SIG-M5 treated with dmso at 0.1 percent for 504 hours (cell line): Measurements from ENCODE around the gene TM4SF18.

Experiments used
- DNase-seq: peaks from one replicate; lab custom pipeline; 2025; ENCODE audit not compliant: unreplicated experiment; lab: John Stamatoyannopoulos, UW

The TM4SF18 gene

GRCh38 chr3:149331396-149331795 lies 2.0 kb downstream of the TM4SF18 start:
- no peak for DNase-seq

GRCh38 chr3:149330609-149331331 lies 2.7 kb downstream of the TM4SF18 start:
- DNase-seq: no peak

- no peak for DNase-seq
These were observed 6.3 kb downstream of the TM4SF18 start for GRCh38 chr3:149327156-149327555.

- DNase-seq: no peak
These were observed 7.9 kb downstream of the TM4SF18 start for GRCh38 chr3:149325581-149325980.

GRCh38 chr3:149324332-149324731 lies 9.1 kb downstream of the TM4SF18 start:
- no peak for DNase-seq

GRCh38 chr3:149321640-149322039 lies 11.8 kb downstream of the TM4SF18 start:
- no peak for DNase-seq

GRCh38 chr3:149321136-149321535 lies 12.3 kb downstream of the TM4SF18 start:
- no peak for DNase-seq

GRCh38 chr3:149319750-149320149 lies 13.7 kb downstream of the TM4SF18 start:
- DNase-seq: no peak

GRCh38 chr3:149317072-149317471 lies 16.4 kb downstream of the TM4SF18 start:
- no peak for DNase-seq

GRCh38 chr3:149316437-149316836 lies 17.0 kb downstream of the TM4SF18 start:
- DNase-seq: no peak

GRCh38 chr3:149315694-149316093 lies 17.7 kb downstream of the TM4SF18 start:
- no peak for DNase-seq

GRCh38 chr3:149314807-149315578 lies 18.4 kb downstream of the TM4SF18 start:
- no peak for DNase-seq

GRCh38 chr3:149313542-149313941 lies 19.9 kb downstream of the TM4SF18 start:
- no peak for DNase-seq

- no peak for DNase-seq
These were observed 22.5 kb downstream of the TM4SF18 start for GRCh38 chr3:149310796-149311534.

GRCh38 chr3:149307435-149307783 lies 26.0 kb downstream of the TM4SF18 start:
- no peak for DNase-seq

- DNase-seq: no peak
These were observed 26.5 kb downstream of the TM4SF18 start for GRCh38 chr3:149306751-149307434.

- DNase-seq: no peak
These were observed 28.1 kb downstream of the TM4SF18 start for GRCh38 chr3:149305376-149305775.

GRCh38 chr3:149299938-149300801 lies 33.3 kb downstream of the TM4SF18 start:
- peak; percentile 87 for DNase-seq

- no peak for DNase-seq
These were observed 36.5 kb downstream of the TM4SF18 start for GRCh38 chr3:149296972-149297371.

- DNase-seq: no peak
These were observed 40.8 kb downstream of the TM4SF18 start for GRCh38 chr3:149292666-149293065.
